Astrocyte of the cerebellum (primary cell): ENCODE measurements around the gene CHTF18.

ENCODE experiments used
- DNase-seq: peaks from one replicate; pipeline ENCODE4 v3.0.0-alpha.2; 2011; ENCODE audit warnings: low read depth
- H3K4me3 ChIP-seq: 2 replicates; pipeline ENCODE4 v1.5.1; 2011; ENCODE audit warnings: mild to moderate bottlenecking, low read depth, low read length, moderate library complexity
- in situ Hi-C: cut with HindIII; loops from 2 replicates; pipeline ENCODE4 v1.10.0; 2017; ENCODE audit warnings: low sequenced_read_pairs
- TF ChIP-seq, protein P1 (sequence below): IDR thresholded peaks from 2 replicates; pipeline ENCODE4 v1.5.1; 2012; ENCODE audit warnings: low read length, low read depth, moderate library complexity, mild to moderate bottlenecking; ENCODE audit errors: missing control alignments

Gene CHTF18

DNA sequence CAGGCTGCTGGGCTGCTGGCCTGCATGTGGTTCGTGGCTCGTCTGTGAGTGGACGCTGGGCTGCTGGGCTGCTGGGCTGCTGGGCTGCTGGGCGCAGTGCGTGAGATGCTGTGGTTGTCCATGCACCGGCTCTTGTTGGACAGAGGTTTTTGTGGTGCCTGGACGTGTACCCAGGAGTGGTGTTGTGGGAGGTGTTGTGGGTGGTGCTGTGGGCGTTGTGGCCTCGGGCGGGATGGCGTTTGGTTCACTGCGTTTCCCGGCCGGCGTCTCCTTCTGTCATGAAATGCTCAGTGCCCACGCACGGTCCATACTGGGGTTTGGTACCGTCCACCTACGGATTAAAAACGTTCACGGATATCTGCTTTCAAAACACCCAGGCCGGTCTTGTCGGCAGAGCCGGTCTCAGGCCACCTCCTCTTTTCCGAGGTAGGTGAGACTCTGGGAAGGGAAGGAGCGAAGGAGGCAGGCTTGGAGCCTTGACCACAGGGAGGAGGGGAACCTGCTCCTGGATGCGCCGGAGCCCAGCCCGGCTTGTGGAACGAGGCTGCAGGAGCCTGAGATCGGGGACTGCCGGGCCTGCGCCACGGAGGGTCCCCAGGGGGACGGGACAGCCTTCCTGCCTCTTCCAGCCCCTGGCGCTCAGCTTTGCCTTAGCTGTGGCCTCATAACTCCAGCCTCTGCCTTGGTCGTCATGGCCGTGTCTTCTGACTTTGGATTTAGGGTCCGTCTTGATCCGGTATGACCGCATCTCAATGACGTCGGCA is 41.9 kb downstream of the CHTF18 start:
- no peak overlapping the region for H3K4me3 ChIP-seq
- no peak for DNase-seq
- TF ChIP-seq, protein P1, sequence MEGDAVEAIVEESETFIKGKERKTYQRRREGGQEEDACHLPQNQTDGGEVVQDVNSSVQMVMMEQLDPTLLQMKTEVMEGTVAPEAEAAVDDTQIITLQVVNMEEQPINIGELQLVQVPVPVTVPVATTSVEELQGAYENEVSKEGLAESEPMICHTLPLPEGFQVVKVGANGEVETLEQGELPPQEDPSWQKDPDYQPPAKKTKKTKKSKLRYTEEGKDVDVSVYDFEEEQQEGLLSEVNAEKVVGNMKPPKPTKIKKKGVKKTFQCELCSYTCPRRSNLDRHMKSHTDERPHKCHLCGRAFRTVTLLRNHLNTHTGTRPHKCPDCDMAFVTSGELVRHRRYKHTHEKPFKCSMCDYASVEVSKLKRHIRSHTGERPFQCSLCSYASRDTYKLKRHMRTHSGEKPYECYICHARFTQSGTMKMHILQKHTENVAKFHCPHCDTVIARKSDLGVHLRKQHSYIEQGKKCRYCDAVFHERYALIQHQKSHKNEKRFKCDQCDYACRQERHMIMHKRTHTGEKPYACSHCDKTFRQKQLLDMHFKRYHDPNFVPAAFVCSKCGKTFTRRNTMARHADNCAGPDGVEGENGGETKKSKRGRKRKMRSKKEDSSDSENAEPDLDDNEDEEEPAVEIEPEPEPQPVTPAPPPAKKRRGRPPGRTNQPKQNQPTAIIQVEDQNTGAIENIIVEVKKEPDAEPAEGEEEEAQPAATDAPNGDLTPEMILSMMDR, result no peak
- in situ Hi-C loops, result loop anchor here (5.0 to 10.0 kb wide), 3 partner anchors 65 to 157 kb away; no protein-coding TSS in a partner anchor

DNA sequence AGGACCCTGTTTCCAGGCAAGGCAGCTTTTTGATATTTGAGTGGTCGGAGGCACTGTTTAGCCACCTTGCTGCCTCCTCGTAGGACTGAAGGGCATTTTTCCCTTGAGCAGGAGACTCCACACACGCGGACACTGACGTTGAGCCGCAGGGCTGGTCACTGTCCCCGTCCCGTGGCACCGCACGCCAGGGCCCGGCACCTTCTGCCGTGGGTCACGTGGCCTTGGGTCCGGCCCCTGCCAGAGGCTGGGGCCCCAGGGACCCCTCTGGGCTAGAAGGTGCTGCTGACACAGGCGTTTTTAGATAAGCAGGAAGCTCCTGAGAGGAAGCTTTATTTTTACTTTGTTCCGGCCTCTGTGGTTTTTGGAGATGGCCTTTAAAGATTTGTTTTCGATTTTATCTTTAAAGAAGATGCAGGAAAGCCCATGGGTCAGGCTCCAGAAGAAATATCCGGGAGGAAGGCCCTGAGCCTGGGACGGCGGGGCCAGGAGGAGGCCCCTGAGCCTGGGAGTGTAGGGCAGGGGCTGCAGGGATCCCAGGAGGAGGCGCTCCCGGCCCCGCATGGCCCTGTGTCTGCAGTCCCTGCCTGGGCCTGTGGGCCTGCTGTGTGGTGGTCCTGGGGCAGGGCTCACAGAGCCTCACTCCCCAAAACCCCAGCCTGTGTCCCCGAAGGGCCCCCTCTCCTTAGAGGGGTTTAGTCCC is 42.6 kb downstream of the CHTF18 start:
- no peak for DNase-seq
- no peak overlapping the region for H3K4me3 ChIP-seq
- in situ Hi-C loops, result loop anchor here (5.0 to 10.0 kb wide), 3 partner anchors 64 to 156 kb away; no protein-coding TSS in a partner anchor
- TF ChIP-seq, protein P1, result no peak

DNA sequence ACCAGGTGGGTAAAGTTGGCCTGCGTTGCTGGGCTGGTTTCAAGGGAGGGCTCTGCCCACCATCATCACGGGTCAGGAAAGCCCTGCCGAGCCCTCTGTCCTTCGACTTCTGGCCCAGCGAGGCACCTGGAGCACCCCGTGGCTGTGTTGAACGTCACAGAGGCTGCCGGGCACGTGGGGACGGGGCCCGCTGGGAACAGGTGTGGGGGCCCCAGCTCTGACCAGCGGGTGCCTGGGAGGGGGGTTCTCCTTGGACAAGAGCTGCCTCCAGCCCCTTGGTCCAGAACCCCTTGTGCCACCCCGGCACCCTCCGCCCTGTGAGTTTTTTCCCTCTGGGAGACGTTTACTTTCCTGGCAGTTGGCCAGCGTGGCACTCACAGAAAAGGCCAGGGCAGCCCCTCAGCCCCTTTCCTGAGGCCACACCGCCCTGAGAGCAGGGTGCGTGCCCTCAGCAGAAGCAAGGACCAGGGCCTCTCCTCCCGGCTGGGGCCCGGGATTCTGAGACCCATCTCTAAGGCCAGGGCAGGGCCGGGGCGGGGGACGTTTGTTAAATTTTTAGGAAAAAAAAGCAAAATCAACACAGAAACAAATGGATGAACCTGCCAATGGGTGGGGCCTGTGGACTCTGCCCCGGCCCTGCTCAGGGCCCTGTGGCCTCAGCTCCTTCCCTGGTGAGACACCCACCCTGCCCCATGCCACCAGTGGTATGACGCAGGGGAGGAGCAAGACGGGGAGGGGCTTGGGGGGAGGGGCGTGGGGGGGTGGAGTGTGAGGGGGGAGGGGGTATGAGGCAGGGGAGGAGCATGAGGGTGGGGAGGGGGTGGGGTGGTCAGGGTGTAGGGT is 43.4 kb downstream of the CHTF18 start:
- no peak for DNase-seq
- TF ChIP-seq, protein P1, result no peak
- in situ Hi-C loops, result loop anchor here (5.0 to 10.0 kb wide), 3 partner anchors 63 to 156 kb away; no protein-coding TSS in a partner anchor
- H3K4me3 ChIP-seq, result no peak overlapping the region

DNA sequence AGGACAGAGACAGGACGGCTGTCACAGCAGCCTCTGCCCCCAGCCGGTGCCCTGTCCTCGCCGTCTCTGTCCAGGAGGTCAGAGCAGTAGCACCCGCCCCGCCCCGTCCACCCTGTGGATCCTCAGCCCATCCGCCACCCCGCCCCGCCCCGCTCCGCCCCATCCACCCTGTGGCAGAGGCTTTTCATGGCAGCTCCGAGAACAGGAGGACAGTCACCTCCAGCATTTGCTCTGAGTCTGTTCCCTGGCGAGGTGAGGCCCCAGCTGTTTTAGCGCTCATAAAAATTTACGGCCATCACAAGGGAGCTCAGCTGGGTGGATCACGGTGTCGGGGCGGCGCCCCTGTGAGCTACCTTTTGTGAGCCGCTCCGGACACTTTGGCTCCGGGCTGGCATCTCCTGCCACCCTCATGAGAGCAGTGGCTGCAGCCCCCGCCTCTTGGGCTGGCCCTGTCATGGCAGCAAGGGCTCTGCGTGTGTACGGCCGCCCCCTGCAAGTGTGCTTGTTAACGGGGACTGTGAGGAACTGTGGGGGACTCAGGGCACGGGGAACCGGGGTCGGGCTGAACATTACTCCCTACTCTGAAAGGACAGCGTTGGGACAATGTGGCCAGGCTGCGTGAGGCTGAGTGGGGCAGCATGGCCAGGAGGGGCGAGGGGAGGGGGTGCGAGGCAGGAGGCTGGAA is 44.4 kb downstream of the CHTF18 start:
- in situ Hi-C loops, result loop anchor here (5.0 to 10.0 kb wide), 3 partner anchors 62 to 155 kb away; no protein-coding TSS in a partner anchor

DNA sequence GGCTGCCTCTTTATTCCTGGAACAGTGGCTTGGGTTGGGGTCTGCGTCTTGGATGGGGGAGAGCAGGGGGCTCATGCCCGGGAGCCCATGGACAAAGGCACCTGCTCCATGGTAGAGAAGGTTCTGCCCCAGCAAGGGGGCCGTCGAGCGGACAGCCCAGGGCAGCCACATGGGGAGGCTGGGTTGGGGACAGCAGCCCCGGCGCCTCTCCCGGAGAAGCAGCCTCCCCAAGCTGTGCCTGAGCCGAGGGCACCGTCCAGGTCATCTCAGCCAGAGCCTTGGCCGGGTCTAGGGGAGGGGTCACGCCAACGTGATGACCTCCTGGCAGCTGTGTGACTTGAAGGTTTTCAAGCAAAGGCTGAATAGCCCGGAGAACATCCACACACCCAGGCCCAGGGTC is 45.0 kb downstream of the CHTF18 start:
- H3K4me3 ChIP-seq, result no peak overlapping the region
- TF ChIP-seq, protein P1, result no peak
- in situ Hi-C loops, result loop anchor here (5.0 to 10.0 kb wide), 3 partner anchors 61 to 154 kb away; no protein-coding TSS in a partner anchor
- DNase-seq, result no peak

More for the DNA sequence above, 44.4 kb downstream of the CHTF18 start:
- TF ChIP-seq, protein P1, result no peak
- no peak for DNase-seq
- H3K4me3 ChIP-seq, result no peak overlapping the region
